GM18951 (cell line): ENCODE measurements around the gene PRSS27.
A peak's percentile ranks its signal among the peaks of the same experiment; 100 is the strongest.
"Not testable (repeated sequence)": the region's sequence is repeated elsewhere in the genome, so short reads cannot be mapped to it uniquely, and the experiment has no call there.

Source experiments
- POLR2A ChIP-seq: IDR thresholded peaks from 4 replicates; pipeline ENCODE4 v1.6.1; 2011; ENCODE audit warnings: mild to moderate bottlenecking; ENCODE audit not compliant: insufficient read length, insufficient read depth; ENCODE audit errors: extremely low read depth
- in situ Hi-C: fragments of 300-500 bp; cut with MboI; formaldehyde crosslinking; loops from one replicate; pipeline ENCODE4 v1.12.0; 2022; ENCODE audit warnings: low sequenced_read_pairs, mixed read lengths, inconsistent platforms; ENCODE audit not compliant: unreplicated experiment

The PRSS27 gene

GRCh38 chr16:2682209-2683021, 37.6 kb downstream of the PRSS27 start, which contains the start of gene KCTD5:
Gene KCTD5, plus strand, starts transcription at chr16:2682523. Its CDS starts 26 bp downstream, at chr16:2682549.
- TF ChIP-seq POLR2A, result peak; percentile 97
- in situ Hi-C loops, result no loop called here

GRCh38 chr16:2680360-2680759, 39.7 kb downstream of the PRSS27 start:
- in situ Hi-C loops, result not testable (repeated sequence)

- in situ Hi-C loops, result not testable (repeated sequence)
Observed at GRCh38 chr16:2679902-2680301, 40.1 kb downstream of the PRSS27 start.

- in situ Hi-C loops, result not testable (repeated sequence)
Observed at GRCh38 chr16:2678206-2678965, 41.6 kb downstream of the PRSS27 start.

GRCh38 chr16:2676937-2677336, 43.1 kb downstream of the PRSS27 start:
- in situ Hi-C loops, result not testable (repeated sequence)

- in situ Hi-C loops, result no loop called here
- no peak for TF ChIP-seq POLR2A
Observed at GRCh38 chr16:2675714-2676113, 44.3 kb downstream of the PRSS27 start.

- in situ Hi-C loops, result no loop called here
Observed at GRCh38 chr16:2675021-2675420, 45.0 kb downstream of the PRSS27 start.

GRCh38 chr16:2673066-2673999, 46.7 kb downstream of the PRSS27 start:
- TF ChIP-seq POLR2A, result peak; percentile 63
- in situ Hi-C loops, result no loop called here

More at GRCh38 chr16:2675021-2675420, 45.0 kb downstream of the PRSS27 start:
- TF ChIP-seq POLR2A, result no peak

GRCh38 chr16:2671741-2672140, 48.3 kb downstream of the PRSS27 start:
- in situ Hi-C loops, result no loop called here
- no peak for TF ChIP-seq POLR2A

- in situ Hi-C loops, result not testable (repeated sequence)
Observed at GRCh38 chr16:2671193-2671592, 48.8 kb downstream of the PRSS27 start.

- in situ Hi-C loops, result not testable (repeated sequence)
Observed at GRCh38 chr16:2670017-2670416, 50.0 kb downstream of the PRSS27 start.

- in situ Hi-C loops, result not testable (repeated sequence)
Observed at GRCh38 chr16:2669587-2669986, 50.4 kb downstream of the PRSS27 start.

- in situ Hi-C loops, result not testable (repeated sequence)
Observed at GRCh38 chr16:2666671-2667070, 53.4 kb downstream of the PRSS27 start.

- in situ Hi-C loops, result no loop called here
Observed at GRCh38 chr16:2664574-2664982, 55.4 kb downstream of the PRSS27 start.

More at GRCh38 chr16:2664574-2664982, 55.4 kb downstream of the PRSS27 start:
- no peak for TF ChIP-seq POLR2A
